ENCODE measurements around the gene DOCK3.

GRCh38 chr3:50811893-50812292, 137.2 kb downstream of the DOCK3 start:
- TF ChIP-seq CTCF (conservative IDR thresholded peaks at IDR 0.05; ENCODE audit: low read depth, low read length) (no peak), EZH2 (IDR thresholded peaks at IDR 0.05; ENCODE audit: borderline replicate concordance, low read depth, low read length, poor library complexity, severe bottlenecking) (no peak)
